Loucy (cell line): ENCODE results near the gene ALK.

Source experiments
- EZH2phosphoT487 ChIP-seq: fragments of 200-600 bp; IDR thresholded peaks from 2 replicates; pipeline ENCODE4 v1.6.1; 2018; ENCODE audit warnings: antibody characterized with exemption, mild to moderate bottlenecking, moderate library complexity, borderline replicate concordance
- TF ChIP-seq, protein P1 (sequence below): fragments of 200-600 bp; sonication (generic); conservative IDR thresholded peaks from 2 replicates; pipeline ENCODE4 v1.5.1; 2014; ENCODE audit warnings: mild to moderate bottlenecking, antibody characterized with exemption, low read length

DNA sequence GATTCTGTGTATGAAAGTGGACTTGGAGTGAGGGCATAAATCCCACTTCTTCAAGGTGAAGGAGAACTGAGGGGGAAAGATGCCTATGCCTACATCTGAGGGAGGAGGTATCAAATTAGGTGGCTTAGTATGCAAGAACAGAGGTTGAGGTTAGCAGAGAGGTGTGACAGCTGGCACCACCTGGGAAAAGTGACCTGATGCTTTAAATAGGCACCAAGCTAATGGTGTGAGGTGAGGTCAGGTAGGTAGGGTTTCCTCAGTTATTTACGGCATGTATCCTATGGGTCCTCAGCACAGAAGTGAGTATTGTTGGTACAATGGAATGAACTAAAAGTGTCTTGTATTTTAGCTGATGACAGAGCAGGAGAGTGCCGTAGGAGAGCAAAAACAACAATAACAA lies 439.0 kb downstream of the ALK start:
- TF ChIP-seq, protein P1, sequence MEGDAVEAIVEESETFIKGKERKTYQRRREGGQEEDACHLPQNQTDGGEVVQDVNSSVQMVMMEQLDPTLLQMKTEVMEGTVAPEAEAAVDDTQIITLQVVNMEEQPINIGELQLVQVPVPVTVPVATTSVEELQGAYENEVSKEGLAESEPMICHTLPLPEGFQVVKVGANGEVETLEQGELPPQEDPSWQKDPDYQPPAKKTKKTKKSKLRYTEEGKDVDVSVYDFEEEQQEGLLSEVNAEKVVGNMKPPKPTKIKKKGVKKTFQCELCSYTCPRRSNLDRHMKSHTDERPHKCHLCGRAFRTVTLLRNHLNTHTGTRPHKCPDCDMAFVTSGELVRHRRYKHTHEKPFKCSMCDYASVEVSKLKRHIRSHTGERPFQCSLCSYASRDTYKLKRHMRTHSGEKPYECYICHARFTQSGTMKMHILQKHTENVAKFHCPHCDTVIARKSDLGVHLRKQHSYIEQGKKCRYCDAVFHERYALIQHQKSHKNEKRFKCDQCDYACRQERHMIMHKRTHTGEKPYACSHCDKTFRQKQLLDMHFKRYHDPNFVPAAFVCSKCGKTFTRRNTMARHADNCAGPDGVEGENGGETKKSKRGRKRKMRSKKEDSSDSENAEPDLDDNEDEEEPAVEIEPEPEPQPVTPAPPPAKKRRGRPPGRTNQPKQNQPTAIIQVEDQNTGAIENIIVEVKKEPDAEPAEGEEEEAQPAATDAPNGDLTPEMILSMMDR, result no peak
- TF ChIP-seq EZH2phosphoT487, result no peak
